GM12878 (cell line): Measurements from ENCODE around the gene LEMD3. TPM values are rescaled to one million over a fixed set of nuclear protein-coding genes. Genes with fewer than 3 reads are reported as not detected.

Experiments
- ATAC-seq: fragments of 200-7000 bp; cut with Tn5 transposase; 3 replicates; pipeline ENCODE4 v1.9.1; 2020; ENCODE audit warnings: mild to moderate bottlenecking, moderate library complexity
- BruUV-seq: library from RNA; stranded (reverse); fragments of 400-500 nt; replicated peaks from 2 replicates; lab custom pipeline; 2021; lab: Mats Ljungman, UMichigan
- CTCF ChIA-PET: fragments of 300-600 bp; sonication (Branson Sonifier 250); formaldehyde crosslinking; extraction: SDS; loops from one replicate; lab custom pipeline; 2021; ENCODE audit warnings: inconsistent platforms; lab: Yijun Ruan, JAX
- POLR2A ChIA-PET: fragments of 350-600 bp; formaldehyde crosslinking; extraction: SDS; loops from one replicate; lab custom pipeline; 2021; ENCODE audit warnings: inconsistent platforms; lab: Charles Lee
- RAD21 ChIA-PET: fragments of 300-600 bp; sonication (Branson Sonifier 250); formaldehyde crosslinking; loops from one replicate; lab custom pipeline; 2023; ENCODE audit warnings: antibody characterized with exemption; ENCODE audit not compliant: unreplicated experiment; lab: Charles Lee
- SMC1A ChIA-PET: fragments of 300-600 bp; sonication (Branson Sonifier 250); formaldehyde crosslinking; loops from one replicate; lab custom pipeline; 2023; ENCODE audit not compliant: unreplicated experiment, uncharacterized antibody; lab: Charles Lee
- DNase-seq: peaks from one replicate; pipeline ENCODE4 v3.0.0-alpha.2; 2011; ENCODE audit warnings: low read depth, low spot score
- FAIRE-seq: peaks from 3 replicates; lab custom pipeline; 2011; peaks lifted over from hg19 to GRCh38; lab: Jason Lieb, UNC
- H2AFZ ChIP-seq: 2 replicates; pipeline ENCODE4 v1.6.0; 2011; ENCODE audit warnings: low read depth, low read length, control low read depth; ENCODE audit not compliant: control insufficient read depth
- H3K27ac ChIP-seq: 2 replicates; pipeline ENCODE4 v1.5.1; 2011; ENCODE audit warnings: control low read depth; ENCODE audit not compliant: control insufficient read depth, insufficient read depth
- H3K27me3 ChIP-seq, 2 experiments: replicated peaks in 1 of 2; 2 replicates each; pipeline versions ENCODE4 v1.6.0 to v1.6.1; 2011; ENCODE audit warnings: low read length in 1 of 2; ENCODE audit not compliant: control insufficient read depth in 2 of 2, insufficient read depth in 2 of 2
- H3K36me3 ChIP-seq, 2 experiments: 2 replicates each; pipeline ENCODE4 v1.5.1; 2011; ENCODE audit warnings: low read length in 1 of 2; ENCODE audit not compliant: control insufficient read depth in 2 of 2, insufficient read depth in 2 of 2
- H3K4me1 ChIP-seq: 2 replicates; pipeline ENCODE4 v1.6.1; 2011; ENCODE audit warnings: mild to moderate bottlenecking, low read length, moderate library complexity, mixed read lengths; ENCODE audit not compliant: control insufficient read depth, insufficient read depth
- H3K4me2 ChIP-seq: 2 replicates; pipeline ENCODE4 v1.6.0; 2011; ENCODE audit warnings: control low read depth; ENCODE audit not compliant: control insufficient read depth, insufficient read depth
- H3K4me3 ChIP-seq: fragments of 200-600 bp; sonication (generic); 2 replicates; pipeline ENCODE4 v1.5.1; 2016
- H3K79me2 ChIP-seq: 2 replicates; pipeline ENCODE4 v1.6.0; 2011; ENCODE audit warnings: low read length; ENCODE audit not compliant: control insufficient read depth, insufficient read depth
- H3K9ac ChIP-seq: 2 replicates; pipeline ENCODE4 v1.8.0; 2011; ENCODE audit warnings: low read length, control low read depth, mixed read lengths; ENCODE audit not compliant: control insufficient read depth, insufficient read depth
- H3K9me3 ChIP-seq: replicated peaks from 3 replicates; pipeline ENCODE4 v1.5.1; 2011; ENCODE audit warnings: mild to moderate bottlenecking, low read length; ENCODE audit not compliant: control insufficient read depth, insufficient read depth
- H4K20me1 ChIP-seq: 2 replicates; pipeline ENCODE4 v1.6.0; 2011; ENCODE audit not compliant: control insufficient read depth, insufficient read depth
- BRCA1 ChIP-seq: IDR thresholded peaks from 2 replicates; pipeline ENCODE4 v1.6.1; 2011; ENCODE audit warnings: low read depth, low read length, improper control_type of control experiment
- EED ChIP-seq: sonication (generic); IDR thresholded peaks from 2 replicates; pipeline ENCODE4 v1.6.1; 2016; ENCODE audit warnings: antibody characterized with exemption, low read depth
- EGR1 ChIP-seq, 2 experiments: IDR thresholded peaks; 1 replicate in 1 of 2; 2 replicates in 1 of 2; pipeline ENCODE4 v1.6.1; 2011 to 2012; ENCODE audit warnings: low read depth in 2 of 2, low read length in 2 of 2, borderline replicate concordance in 1 of 2, mild to moderate bottlenecking in 1 of 2, moderate library complexity in 1 of 2
- MTA2 ChIP-seq: fragments of 450-650 bp; IDR thresholded peaks from 2 replicates; pipeline ENCODE4 v1.6.1; 2016; ENCODE audit warnings: low read depth, mild to moderate bottlenecking, moderate library complexity
- MYB ChIP-seq: fragments of 150-350 bp; IDR thresholded peaks from 2 replicates; pipeline ENCODE4 v1.6.1; 2014; ENCODE audit warnings: mild to moderate bottlenecking, low read depth, low read length, borderline replicate concordance
- NBN ChIP-seq: fragments of 450-650 bp; IDR thresholded peaks from 2 replicates; pipeline ENCODE4 v1.6.1; 2016
- NFYB ChIP-seq: IDR thresholded peaks from 2 replicates; pipeline ENCODE4 v1.6.1; 2011; ENCODE audit warnings: low read depth, mild to moderate bottlenecking, low read length, improper control_type of control experiment, moderate library complexity; ENCODE audit not compliant: insufficient read depth
- NR2F1 ChIP-seq: fragments of 450-650 bp; conservative IDR thresholded peaks from 2 replicates; pipeline ENCODE4 v1.6.1; 2017; ENCODE audit warnings: mild to moderate bottlenecking
- POLR2A ChIP-seq: IDR thresholded peaks from 2 replicates; pipeline ENCODE4 v1.6.1; 2011; ENCODE audit warnings: low read depth, mild to moderate bottlenecking, low read length
- RUNX3 ChIP-seq: IDR thresholded peaks from 2 replicates; pipeline ENCODE4 v1.6.1; 2012; ENCODE audit warnings: low read length, inconsistent platforms
- SREBF2 ChIP-seq: IDR thresholded peaks from 2 replicates; pipeline ENCODE4 v1.6.1; 2012; ENCODE audit warnings: mild to moderate bottlenecking, low read length
- SUPT20H ChIP-seq: IDR thresholded peaks from 2 replicates; pipeline ENCODE4 v1.6.1; 2011; ENCODE audit warnings: low read depth, mild to moderate bottlenecking, low read length, moderate library complexity, borderline replicate concordance; ENCODE audit not compliant: control insufficient read depth
- ZNF217 ChIP-seq: fragments of 450-650 bp; IDR thresholded peaks from 2 replicates; pipeline ENCODE4 v1.6.1; 2017; ENCODE audit warnings: antibody characterized with exemption, mild to moderate bottlenecking
- WGBS: methylation state at CpG from one replicate; pipeline ENCODE4 v1.1.6; 2016; ENCODE audit warnings: low lambda C conversion rate; ENCODE audit not compliant: insufficient replicate concordance, insufficient coverage; ENCODE audit errors: missing lambda C conversion rate; 5-methylcytosine and 5-hydroxymethylcytosine counted together
- in situ Hi-C: fragments of 300-500 bp; cut with MboI; formaldehyde crosslinking; loops from 9 replicates; pipeline ENCODE4 v1.14.3; 2018; ENCODE audit warnings: mixed read lengths
- intact Hi-C: fragments of 100-400 bp; cut with micrococcal nuclease; formaldehyde crosslinking; loops from one replicate; pipeline ENCODE4 v1.14.2; 2022; ENCODE audit not compliant: unreplicated experiment
- polyA plus RNA-seq, 11 experiments: library from polyadenylated mRNA; depleted of rRNA in 4 of 11; unstranded in 6 of 11; stranded (reverse) in 5 of 11; fragments of >200 nt; fragmentation: Nextera tagmentation in 4 of 11; fragmentation: Illumina TruSeq in 1 of 11; extraction: Ambion mirVana in 4 of 11; extraction: Trizol in 1 of 11; gene quantifications; 1 replicate in 1 of 11; 2 replicates in 10 of 11; pipeline versions ENCODE4 v1.2.1 to v1.2.3, GENCODE V29; 2011 to 2016; ENCODE audit warnings: inconsistent platforms in 2 of 11, missing spikeins in 2 of 11, low read depth in 1 of 11
- total RNA-seq, 4 experiments: library from RNA; depleted of rRNA in 3 of 4; stranded (reverse); fragments of >200 nt in 3 of 4; fragmentation: Illumina TruSeq in 1 of 4; extraction: Trizol in 1 of 4; gene quantifications; 2 replicates each; pipeline versions ENCODE4 v1.2.1 to v1.2.3, GENCODE V29; 2013 to 2021
- TF ChIP-seq, protein P1 (sequence below): IDR thresholded peaks from 2 replicates; pipeline ENCODE4 v1.6.1; 2012; ENCODE audit warnings: low read length, inconsistent platforms
- TF ChIP-seq, protein P2 (sequence below): fragments of 450-650 bp; IDR thresholded peaks from 2 replicates; pipeline ENCODE4 v1.6.1; 2014; ENCODE audit warnings: mild to moderate bottlenecking
- TF ChIP-seq, protein P3 (sequence below): fragments of 450-650 bp; IDR thresholded peaks from 2 replicates; pipeline ENCODE4 v1.6.1; 2016; ENCODE audit warnings: mild to moderate bottlenecking

The LEMD3 gene
- total and polyA plus RNA-seq, 10 of the 15 experiments (the other 5 are each of a cell fraction or from before 2014, with no cell fraction given), result 7.5 to 26.0 (median 16.5) TPM

DNA sequence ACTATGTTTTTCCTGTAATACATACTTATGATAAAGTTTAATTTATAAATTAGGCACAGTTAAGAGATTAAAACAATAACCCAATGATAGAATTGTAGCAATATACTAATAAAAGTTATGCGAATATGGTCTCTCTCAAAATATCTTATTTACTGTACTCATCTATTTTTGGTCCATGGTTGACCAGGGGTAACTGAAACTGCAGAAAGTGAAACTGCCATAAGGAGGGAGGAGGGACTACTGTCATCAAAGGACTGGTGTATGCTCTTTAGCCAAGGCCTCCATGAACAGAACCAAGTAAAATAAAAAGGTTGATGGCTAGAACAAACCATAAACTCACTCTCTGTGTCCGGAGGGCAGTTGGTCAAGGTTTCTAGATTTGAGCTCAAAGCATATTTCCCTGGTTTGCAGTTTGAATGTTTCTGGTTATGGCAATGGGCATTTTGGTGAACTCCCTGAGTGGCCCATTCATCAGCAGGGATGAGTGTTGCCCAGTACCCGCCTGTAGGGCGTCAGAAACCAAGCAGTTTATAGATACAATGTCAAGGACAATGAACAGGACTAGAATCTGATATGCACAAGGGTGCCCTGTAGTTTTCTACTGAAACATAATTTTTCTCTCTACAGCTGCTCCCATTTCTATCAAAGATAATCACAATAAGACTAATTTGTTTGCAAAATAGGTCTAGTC lies 19.8 kb downstream of the LEMD3 start (continued):
- TF ChIP-seq, protein P1, sequence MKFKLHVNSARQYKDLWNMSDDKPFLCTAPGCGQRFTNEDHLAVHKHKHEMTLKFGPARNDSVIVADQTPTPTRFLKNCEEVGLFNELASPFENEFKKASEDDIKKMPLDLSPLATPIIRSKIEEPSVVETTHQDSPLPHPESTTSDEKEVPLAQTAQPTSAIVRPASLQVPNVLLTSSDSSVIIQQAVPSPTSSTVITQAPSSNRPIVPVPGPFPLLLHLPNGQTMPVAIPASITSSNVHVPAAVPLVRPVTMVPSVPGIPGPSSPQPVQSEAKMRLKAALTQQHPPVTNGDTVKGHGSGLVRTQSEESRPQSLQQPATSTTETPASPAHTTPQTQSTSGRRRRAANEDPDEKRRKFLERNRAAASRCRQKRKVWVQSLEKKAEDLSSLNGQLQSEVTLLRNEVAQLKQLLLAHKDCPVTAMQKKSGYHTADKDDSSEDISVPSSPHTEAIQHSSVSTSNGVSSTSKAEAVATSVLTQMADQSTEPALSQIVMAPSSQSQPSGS, result peak; percentile 68
- TF ChIP-seq BRCA1, result no peak
- no peak for TF ChIP-seq SUPT20H
- TF ChIP-seq POLR2A, result no peak
- no peak for TF ChIP-seq MTA2
- no peak for TF ChIP-seq ZNF217
- no peak for TF ChIP-seq MYB
- no peak for TF ChIP-seq NFYB

DNA sequence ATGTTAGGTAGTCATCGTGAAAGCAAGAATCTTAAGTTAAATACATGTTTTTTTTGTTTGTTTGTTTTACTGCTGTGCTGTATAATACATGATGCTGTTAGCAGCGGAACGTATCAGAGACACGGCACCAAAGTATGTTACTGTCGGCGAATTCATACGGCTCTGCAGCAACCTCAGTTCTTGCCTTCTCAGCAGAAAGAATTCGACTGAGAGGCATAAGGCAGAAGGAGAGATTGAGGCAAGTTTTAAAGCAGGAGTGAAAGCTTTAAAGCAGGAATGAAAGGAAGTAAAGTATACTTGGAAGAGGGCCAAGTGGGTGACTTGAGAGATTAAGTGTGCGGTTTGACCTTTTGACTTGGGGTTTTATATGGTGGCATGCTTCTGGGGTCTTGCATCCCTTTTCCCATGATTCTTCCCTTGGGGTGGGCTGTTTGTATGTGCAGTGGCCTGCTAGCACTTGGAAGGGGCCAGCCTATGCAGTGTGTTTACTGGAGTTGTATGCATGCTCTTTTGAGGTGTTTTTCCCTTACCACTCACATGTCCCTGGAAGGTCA lies 23.7 kb downstream of the LEMD3 start:
- in situ Hi-C loops, result no loop called here
- Histone ChIP-seq H3K9me3 (peaks cover 9% of the 10 kb centered on the region; the same call in 2 of the 3 replicates), H3K4me3 (no peak overlapping the region), H4K20me1 (no peaks in the 10 kb centered on the region), H3K9ac (no peak overlapping the region), H3K4me2 (no peak overlapping the region), H3K27me3 (no peaks in the 10 kb centered on the region), H3K27ac (no peak overlapping the region), H2AFZ (no peak overlapping the region), H3K79me2 (peaks cover 73% of the 10 kb centered on the region), H3K4me1 (peaks cover 23% of the 10 kb centered on the region), H3K36me3 (no peaks in the 10 kb centered on the region)
- intact Hi-C loops, result no loop called here
- POLR2A ChIA-PET, result interaction anchor here (0.9 to 1.3 kb wide), 2 partner anchors 16 to 24 kb away, joined by 3 to 4 read pairs; no protein-coding TSS in a partner anchor
- peak; percentile 55 for TF ChIP-seq RUNX3
- TF ChIP-seq, protein P2, sequence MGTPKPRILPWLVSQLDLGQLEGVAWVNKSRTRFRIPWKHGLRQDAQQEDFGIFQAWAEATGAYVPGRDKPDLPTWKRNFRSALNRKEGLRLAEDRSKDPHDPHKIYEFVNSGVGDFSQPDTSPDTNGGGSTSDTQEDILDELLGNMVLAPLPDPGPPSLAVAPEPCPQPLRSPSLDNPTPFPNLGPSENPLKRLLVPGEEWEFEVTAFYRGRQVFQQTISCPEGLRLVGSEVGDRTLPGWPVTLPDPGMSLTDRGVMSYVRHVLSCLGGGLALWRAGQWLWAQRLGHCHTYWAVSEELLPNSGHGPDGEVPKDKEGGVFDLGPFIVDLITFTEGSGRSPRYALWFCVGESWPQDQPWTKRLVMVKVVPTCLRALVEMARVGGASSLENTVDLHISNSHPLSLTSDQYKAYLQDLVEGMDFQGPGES, result no peak
- TF ChIP-seq NBN, result no peak
- TF ChIP-seq, protein P3, sequence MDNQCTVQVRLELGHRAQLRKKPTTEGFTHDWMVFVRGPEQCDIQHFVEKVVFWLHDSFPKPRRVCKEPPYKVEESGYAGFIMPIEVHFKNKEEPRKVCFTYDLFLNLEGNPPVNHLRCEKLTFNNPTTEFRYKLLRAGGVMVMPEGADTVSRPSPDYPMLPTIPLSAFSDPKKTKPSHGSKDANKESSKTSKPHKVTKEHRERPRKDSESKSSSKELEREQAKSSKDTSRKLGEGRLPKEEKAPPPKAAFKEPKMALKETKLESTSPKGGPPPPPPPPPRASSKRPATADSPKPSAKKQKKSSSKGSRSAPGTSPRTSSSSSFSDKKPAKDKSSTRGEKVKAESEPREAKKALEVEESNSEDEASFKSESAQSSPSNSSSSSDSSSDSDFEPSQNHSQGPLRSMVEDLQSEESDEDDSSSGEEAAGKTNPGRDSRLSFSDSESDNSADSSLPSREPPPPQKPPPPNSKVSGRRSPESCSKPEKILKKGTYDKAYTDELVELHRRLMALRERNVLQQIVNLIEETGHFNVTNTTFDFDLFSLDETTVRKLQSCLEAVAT, result peak; percentile 44
- TF ChIP-seq SREBF2, result no peak
- TF ChIP-seq NR2F1, result peak; percentile 65
- TF ChIP-seq EGR1 (IDR thresholded peaks at IDR 0.05; ENCODE audit: borderline replicate concordance in 1 of 2, low read depth in 2 of 2, low read length in 2 of 2), result no peak
- TF ChIP-seq EED, result 0 out of 2 replicates have a peak, but pooled peaks have one; percentile 21
- ATAC-seq (no peak), FAIRE-seq (no peak), DNase-seq (no peak)
- BruUV-seq, result no TSS peak
- CTCF ChIA-PET, result interaction anchor here (0.6 to 1.5 kb wide), 3 partner anchors 16 to 302 kb away, joined by 3 to 5 read pairs (median 4); no protein-coding TSS in a partner anchor
- 83% methylated on average over 9 of the region's 9 CpGs for WGBS
- SMC1A ChIA-PET, result interaction anchor here (0.6 to 5.6 kb wide), 7 partner anchors 9 to 1005 kb away, joined by 3 to 56 read pairs (median 5); partner anchors contain the start of gene LEMD3
- RAD21 ChIA-PET, result interaction anchor here (1.0 to 2.1 kb wide), 3 partner anchors 16 to 36 kb away, joined by 3 to 7 read pairs (median 7); partner anchors contain the start of gene LEMD3
